ENCODE measurements around the gene MTRR. TPM values are rescaled to one million over a fixed set of nuclear protein-coding genes. Genes with fewer than 3 reads are reported as not detected.

Gene MTRR
- polyA plus RNA-seq, 1 experiment = 65.4 TPM

GRCh38 chr5:7902201-7902600 is 33.3 kb downstream of the MTRR start:
- CTCF ChIA-PET = interaction anchor here (1.0 kb wide), 1 partner anchor 13 kb away, joined by 3 read pairs; no protein-coding TSS in a partner anchor
- TF ChIP-seq, protein P1, sequence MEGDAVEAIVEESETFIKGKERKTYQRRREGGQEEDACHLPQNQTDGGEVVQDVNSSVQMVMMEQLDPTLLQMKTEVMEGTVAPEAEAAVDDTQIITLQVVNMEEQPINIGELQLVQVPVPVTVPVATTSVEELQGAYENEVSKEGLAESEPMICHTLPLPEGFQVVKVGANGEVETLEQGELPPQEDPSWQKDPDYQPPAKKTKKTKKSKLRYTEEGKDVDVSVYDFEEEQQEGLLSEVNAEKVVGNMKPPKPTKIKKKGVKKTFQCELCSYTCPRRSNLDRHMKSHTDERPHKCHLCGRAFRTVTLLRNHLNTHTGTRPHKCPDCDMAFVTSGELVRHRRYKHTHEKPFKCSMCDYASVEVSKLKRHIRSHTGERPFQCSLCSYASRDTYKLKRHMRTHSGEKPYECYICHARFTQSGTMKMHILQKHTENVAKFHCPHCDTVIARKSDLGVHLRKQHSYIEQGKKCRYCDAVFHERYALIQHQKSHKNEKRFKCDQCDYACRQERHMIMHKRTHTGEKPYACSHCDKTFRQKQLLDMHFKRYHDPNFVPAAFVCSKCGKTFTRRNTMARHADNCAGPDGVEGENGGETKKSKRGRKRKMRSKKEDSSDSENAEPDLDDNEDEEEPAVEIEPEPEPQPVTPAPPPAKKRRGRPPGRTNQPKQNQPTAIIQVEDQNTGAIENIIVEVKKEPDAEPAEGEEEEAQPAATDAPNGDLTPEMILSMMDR (IDR thresholded peaks at IDR 0.05; ENCODE audit: insufficient read depth, low read depth, low read length) = no peak
- POLR2A ChIA-PET = no interaction called here
- DNase-seq (ENCODE audit: low read depth) = no peak
- Histone ChIP-seq H3K36me3 (ENCODE audit: control insufficient read depth, insufficient read depth, low read length) (peaks cover 11% of the 10 kb centered on the region), H3K27me3 (ENCODE audit: control insufficient read depth, insufficient read depth, low read length) (no peaks in the 10 kb centered on the region), H3K4me3 (ENCODE audit: low read depth, low read length) (no peak overlapping the region)

- no peak overlapping the region for H3K4me3 ChIP-seq (ENCODE audit: low read depth, low read length)
- ChIA-PET POLR2A (no interaction called here), CTCF (interaction anchor here (1.0 kb wide), 1 partner anchor 16 kb away, joined by 3 read pairs; no protein-coding TSS in a partner anchor)
- H3K36me3 ChIP-seq (ENCODE audit: control insufficient read depth, insufficient read depth, low read length) = peaks cover 11% of the 10 kb centered on the region
- TF ChIP-seq, protein P1 (IDR thresholded peaks at IDR 0.05; ENCODE audit: insufficient read depth, low read depth, low read length) = no peak
- H3K27me3 ChIP-seq (ENCODE audit: control insufficient read depth, insufficient read depth, low read length) = no peaks in the 10 kb centered on the region
- no peak for DNase-seq (ENCODE audit: low read depth)
These were observed 34.0 kb downstream of the MTRR start for GRCh38 chr5:7902666-7903625.

GRCh38 chr5:7904170-7904569 is 35.2 kb downstream of the MTRR start:
- DNase-seq (ENCODE audit: low read depth) = no peak
- Histone ChIP-seq H3K27me3 (ENCODE audit: control insufficient read depth, insufficient read depth, low read length) (no peaks in the 10 kb centered on the region), H3K4me3 (ENCODE audit: low read depth, low read length) (no peak overlapping the region), H3K36me3 (ENCODE audit: control insufficient read depth, insufficient read depth, low read length) (peaks cover 5% of the 10 kb centered on the region)
- POLR2A ChIA-PET = no interaction called here
- CTCF ChIA-PET = interaction anchor here (1.0 kb wide), 1 partner anchor 17 kb away, joined by 3 read pairs; no protein-coding TSS in a partner anchor
- TF ChIP-seq, protein P1 (IDR thresholded peaks at IDR 0.05; ENCODE audit: insufficient read depth, low read depth, low read length) = no peak

DNA sequence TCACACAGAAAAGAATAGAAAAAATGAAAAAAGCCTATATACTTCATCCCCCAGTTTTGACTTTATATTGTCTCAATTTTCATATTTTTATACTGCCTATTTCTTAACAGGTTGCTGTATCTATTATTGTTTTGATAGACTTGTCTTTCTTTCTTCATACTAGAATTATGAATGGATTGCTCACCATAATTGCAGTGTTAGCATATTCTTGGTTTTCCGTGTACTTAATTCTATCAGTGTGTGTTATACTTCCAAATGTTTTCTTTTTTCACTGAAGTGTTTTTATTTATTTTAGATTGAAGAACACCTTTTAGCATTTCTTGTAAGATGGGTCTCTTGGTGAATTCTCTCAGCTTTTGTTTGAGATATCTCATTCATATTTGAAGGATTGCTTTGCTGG is 38.7 kb downstream of the MTRR start:
- H3K27me3 ChIP-seq (ENCODE audit: control insufficient read depth, insufficient read depth, low read length) = no peaks in the 10 kb centered on the region
- H3K36me3 ChIP-seq (ENCODE audit: control insufficient read depth, insufficient read depth, low read length) = no peaks in the 10 kb centered on the region
- TF ChIP-seq, protein P1 (IDR thresholded peaks at IDR 0.05; ENCODE audit: insufficient read depth, low read depth, low read length) = no peak
- no peak for DNase-seq (ENCODE audit: low read depth)
- H3K4me3 ChIP-seq (ENCODE audit: low read depth, low read length) = no peak overlapping the region
- CTCF ChIA-PET = interaction anchor here (1.7 kb wide), 1 partner anchor 21 kb away, joined by 4 read pairs; no protein-coding TSS in a partner anchor
- POLR2A ChIA-PET = no interaction called here

GRCh38 chr5:7908317-7908716 is 39.4 kb downstream of the MTRR start:
- no peak for DNase-seq (ENCODE audit: low read depth)
- no peaks in the 10 kb centered on the region for H3K36me3 ChIP-seq (ENCODE audit: control insufficient read depth, insufficient read depth, low read length)
- TF ChIP-seq, protein P1 (IDR thresholded peaks at IDR 0.05; ENCODE audit: insufficient read depth, low read depth, low read length) = no peak
- H3K27me3 ChIP-seq (ENCODE audit: control insufficient read depth, insufficient read depth, low read length) = no peaks in the 10 kb centered on the region
- H3K4me3 ChIP-seq (ENCODE audit: low read depth, low read length) = no peak overlapping the region
- ChIA-PET CTCF (no interaction called here), POLR2A (no interaction called here)

All from BJ (cell line).